HUES48 (cell line): ENCODE data around the gene ZNF777.

Source experiments
- H3K27ac ChIP-seq: one replicate; pipeline ENCODE4 v1.7.0; 2013; ENCODE audit warnings: low read depth, low read length, inconsistent platforms
- H3K27me3 ChIP-seq: 2 replicates; pipeline ENCODE4 v1.6.1; 2013; ENCODE audit warnings: mild to moderate bottlenecking, low read length; ENCODE audit not compliant: control insufficient read depth, insufficient read depth
- H3K36me3 ChIP-seq: 2 replicates; pipeline ENCODE4 v1.6.1; 2013; ENCODE audit warnings: low read length; ENCODE audit not compliant: control insufficient read depth, insufficient read depth
- H3K4me1 ChIP-seq: 2 replicates; pipeline ENCODE4 v1.6.1; 2013; ENCODE audit warnings: mild to moderate bottlenecking, low read length; ENCODE audit not compliant: control insufficient read depth, insufficient read depth
- H3K4me3 ChIP-seq: 2 replicates; pipeline ENCODE4 v1.5.1; 2013; ENCODE audit warnings: mild to moderate bottlenecking, low read depth, low read length
- H3K9ac ChIP-seq: 2 replicates; pipeline ENCODE4 v1.6.1; 2013; ENCODE audit warnings: mild to moderate bottlenecking, low read depth, low read length, moderate library complexity
- H3K9me3 ChIP-seq: 2 replicates; pipeline ENCODE4 v1.6.1; 2013; ENCODE audit warnings: low read length; ENCODE audit not compliant: control insufficient read depth, insufficient read depth

Gene ZNF777

DNA sequence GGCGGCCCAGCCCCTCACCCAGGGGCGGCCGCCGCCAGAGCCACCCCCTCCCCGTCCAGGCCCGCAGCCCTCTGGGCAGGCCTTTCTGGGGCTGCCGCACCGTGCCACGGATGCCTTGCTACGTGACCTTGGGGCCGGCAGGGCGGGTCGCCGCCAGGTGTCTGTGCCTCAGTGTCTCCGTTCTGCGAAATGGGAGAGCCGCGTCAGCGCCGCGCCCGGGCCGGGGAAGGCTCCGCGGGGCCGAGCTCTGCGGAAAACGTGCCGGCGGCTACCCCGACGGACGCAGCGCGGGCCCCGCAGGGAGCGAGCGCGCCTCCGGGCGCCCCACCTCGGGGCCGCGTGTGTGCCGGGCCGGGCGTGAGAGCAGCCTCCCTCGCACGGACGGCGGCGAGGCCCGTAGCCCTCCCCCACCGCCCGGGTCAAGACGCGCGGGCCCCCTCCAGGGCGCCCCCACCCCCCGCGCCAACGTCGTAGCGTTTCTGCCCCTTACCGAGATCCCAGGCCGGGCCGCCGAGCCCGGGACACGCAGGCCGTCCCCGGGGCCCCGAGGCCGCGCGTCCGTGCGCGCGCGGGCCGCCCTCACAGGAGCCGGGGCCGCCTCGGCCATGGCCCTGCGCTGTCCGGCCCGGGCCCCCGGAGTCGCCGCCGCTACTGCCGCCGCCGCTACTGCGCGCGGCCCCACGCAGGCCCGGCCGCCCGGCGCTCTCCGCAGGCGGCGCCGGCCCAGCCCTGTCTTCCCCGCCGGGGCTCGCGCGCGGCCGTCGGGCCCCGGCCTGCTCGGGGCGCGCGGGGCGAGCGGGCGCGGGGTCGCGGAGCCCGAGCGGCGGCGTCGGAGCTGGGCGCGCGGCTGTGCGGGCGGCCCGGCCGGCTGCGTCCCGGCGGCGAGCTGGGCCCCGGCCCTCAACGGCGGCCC is 1.1 kb downstream of the ZNF777 start:
- peaks cover 39% of the 10 kb centered on the region for H3K27me3 ChIP-seq
- H3K4me3 ChIP-seq, result peak overlapping the region; percentile 76; the same call in 1 of the 2 replicates
- H3K9ac ChIP-seq, result no peak overlapping the region
- H3K27ac ChIP-seq, result no peak overlapping the region
- H3K36me3 ChIP-seq, result peaks cover 9% of the 10 kb centered on the region
- H3K9me3 ChIP-seq, result no peaks in the 10 kb centered on the region
- no peaks in the 10 kb centered on the region for H3K4me1 ChIP-seq

DNA sequence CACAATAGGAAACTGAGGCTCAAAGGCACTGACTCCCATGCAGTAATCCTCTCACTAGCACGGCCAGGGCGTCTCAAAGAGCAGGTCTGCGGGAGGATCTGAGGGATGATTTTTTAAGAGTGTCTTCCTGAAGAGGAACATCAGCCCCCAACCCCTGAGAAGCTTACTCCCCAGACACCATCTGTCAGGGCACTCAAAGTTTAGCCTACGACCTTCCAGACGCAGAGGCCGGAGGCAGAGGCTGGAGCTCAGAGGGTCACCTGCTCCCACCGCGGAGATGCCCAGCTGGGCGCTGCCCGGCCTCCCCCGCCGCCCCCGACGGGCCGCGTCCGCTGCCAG is 1.7 kb downstream of the ZNF777 start:
- Histone ChIP-seq H3K9me3 (no peaks in the 10 kb centered on the region), H3K4me1 (no peaks in the 10 kb centered on the region), H3K27me3 (peaks cover 39% of the 10 kb centered on the region), H3K27ac (no peak overlapping the region), H3K36me3 (peaks cover 15% of the 10 kb centered on the region), H3K4me3 (peak overlapping the region; percentile 60; the same call in 1 of the 2 replicates), H3K9ac (no peak overlapping the region)

DNA sequence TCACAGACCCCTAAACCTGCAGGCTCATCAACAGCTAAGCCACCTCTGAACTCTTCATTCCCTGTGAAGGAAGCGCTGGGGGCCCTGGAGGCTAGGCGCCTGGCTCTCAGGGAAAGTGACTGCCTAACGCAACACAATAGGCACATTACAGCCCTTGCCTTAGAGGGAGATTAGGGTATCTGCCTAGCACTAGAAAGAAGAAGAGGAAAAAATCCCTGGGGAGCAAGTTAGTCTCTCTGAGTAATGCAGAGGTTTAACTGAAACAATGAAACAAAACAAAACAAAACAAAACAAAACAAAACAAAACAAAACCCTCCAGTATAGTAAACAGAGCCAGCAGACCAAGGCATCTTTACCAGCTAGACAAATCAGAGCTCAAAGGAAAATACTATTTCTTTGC is 2.6 kb downstream of the ZNF777 start:
- Histone ChIP-seq H3K36me3 (peaks cover 24% of the 10 kb centered on the region), H3K9me3 (no peaks in the 10 kb centered on the region), H3K4me3 (no peak overlapping the region), H3K4me1 (no peaks in the 10 kb centered on the region), H3K27me3 (peaks cover 39% of the 10 kb centered on the region), H3K9ac (no peak overlapping the region), H3K27ac (no peak overlapping the region)

GRCh38 chr7:149457766-149458165 is 3.1 kb downstream of the ZNF777 start:
- Histone ChIP-seq H3K36me3 (peaks cover 27% of the 10 kb centered on the region), H3K9me3 (no peaks in the 10 kb centered on the region), H3K27ac (no peak overlapping the region), H3K27me3 (peaks cover 36% of the 10 kb centered on the region), H3K4me1 (no peaks in the 10 kb centered on the region), H3K4me3 (no peak overlapping the region), H3K9ac (no peak overlapping the region)

DNA sequence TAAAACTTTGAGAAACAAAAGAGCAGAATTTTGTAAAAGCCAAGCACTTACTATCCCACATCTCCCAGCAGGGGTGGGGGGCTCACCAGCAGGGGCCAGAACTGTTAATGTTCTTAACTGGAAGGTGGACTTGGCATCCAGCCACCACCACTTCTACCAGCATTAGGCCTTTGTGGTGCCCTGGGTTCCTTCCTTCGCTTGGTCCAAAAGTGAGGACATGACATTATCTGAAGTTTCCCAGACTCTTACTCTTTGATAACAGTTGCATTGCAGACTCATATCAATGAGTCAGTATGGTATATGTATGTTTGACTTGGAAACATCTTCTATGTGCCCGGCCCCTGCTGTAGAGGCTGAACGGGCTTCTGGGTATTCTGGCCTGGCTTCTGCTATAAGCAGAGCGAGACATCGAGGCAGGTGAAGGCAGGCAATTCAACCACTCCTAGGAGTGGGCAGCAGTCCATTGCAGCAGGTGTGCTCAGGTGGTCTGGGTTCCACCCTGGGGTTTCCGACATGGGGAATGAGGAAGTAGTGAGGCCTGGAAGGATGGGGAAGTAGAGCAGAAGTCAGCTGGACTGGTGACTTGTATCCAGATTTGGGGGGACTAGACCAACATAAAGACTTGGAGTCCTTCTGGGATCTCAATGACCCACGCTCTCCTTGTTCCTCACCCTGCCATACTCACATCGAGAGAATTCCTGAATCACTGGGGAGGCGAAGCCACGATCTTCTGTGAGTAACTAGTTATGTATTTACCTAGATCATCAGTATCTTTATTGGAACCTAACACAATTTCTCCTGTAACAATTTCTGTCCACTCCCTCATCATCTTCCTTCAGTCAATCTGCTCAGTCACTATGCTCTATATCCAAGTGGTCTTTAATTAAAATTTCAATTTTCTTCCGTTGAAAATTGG is 4.1 kb downstream of the ZNF777 start:
- Histone ChIP-seq H3K36me3 (peaks cover 30% of the 10 kb centered on the region), H3K4me3 (no peak overlapping the region)

GRCh38 chr7:149455175-149455950 is 5.5 kb downstream of the ZNF777 start:
- no peak overlapping the region for H3K4me3 ChIP-seq
- H3K36me3 ChIP-seq, result peaks cover 37% of the 10 kb centered on the region
- peaks cover 17% of the 10 kb centered on the region for H3K27me3 ChIP-seq
- no peaks in the 10 kb centered on the region for H3K9me3 ChIP-seq
- no peaks in the 10 kb centered on the region for H3K4me1 ChIP-seq
- no peak overlapping the region for H3K9ac ChIP-seq
- H3K27ac ChIP-seq, result no peak overlapping the region

More for the DNA sequence above, 4.1 kb downstream of the ZNF777 start:
- H3K27ac ChIP-seq, result no peak overlapping the region
- no peaks in the 10 kb centered on the region for H3K4me1 ChIP-seq
- H3K9me3 ChIP-seq, result no peaks in the 10 kb centered on the region
- H3K27me3 ChIP-seq, result peaks cover 26% of the 10 kb centered on the region
- H3K9ac ChIP-seq, result no peak overlapping the region

GRCh38 chr7:149454750-149455149 is 6.1 kb downstream of the ZNF777 start:
- Histone ChIP-seq H3K27ac (no peak overlapping the region), H3K9me3 (no peaks in the 10 kb centered on the region), H3K36me3 (peaks cover 43% of the 10 kb centered on the region)

DNA sequence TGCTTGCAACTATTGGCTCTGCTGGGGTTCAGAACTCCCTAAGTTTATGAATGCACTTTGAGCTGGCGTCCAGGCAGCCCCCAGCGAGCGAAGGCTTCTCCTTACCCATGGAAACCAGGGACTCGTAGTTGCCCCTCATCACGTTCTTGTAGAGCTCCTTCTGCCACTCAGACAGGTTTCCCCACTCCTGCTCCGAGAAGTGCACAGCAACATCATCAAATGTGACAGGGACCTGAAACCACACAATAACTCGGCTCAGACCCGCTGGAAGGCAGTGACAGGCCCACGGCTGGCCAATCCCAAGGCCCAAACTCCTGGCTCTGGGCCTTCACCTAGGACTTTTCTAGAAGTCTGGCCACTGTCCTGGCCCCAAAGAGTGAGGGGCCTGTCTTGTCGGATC is 6.9 kb downstream of the ZNF777 start:
- no peak overlapping the region for H3K4me3 ChIP-seq
- peaks cover 8% of the 10 kb centered on the region for H3K27me3 ChIP-seq
- peaks cover 50% of the 10 kb centered on the region for H3K36me3 ChIP-seq
- H3K9ac ChIP-seq, result no peak overlapping the region
- H3K4me1 ChIP-seq, result no peaks in the 10 kb centered on the region
- no peaks in the 10 kb centered on the region for H3K9me3 ChIP-seq
- no peak overlapping the region for H3K27ac ChIP-seq

More at GRCh38 chr7:149454750-149455149, 6.1 kb downstream of the ZNF777 start:
- Histone ChIP-seq H3K4me1 (no peaks in the 10 kb centered on the region), H3K27me3 (peaks cover 15% of the 10 kb centered on the region), H3K9ac (no peak overlapping the region), H3K4me3 (no peak overlapping the region)

DNA sequence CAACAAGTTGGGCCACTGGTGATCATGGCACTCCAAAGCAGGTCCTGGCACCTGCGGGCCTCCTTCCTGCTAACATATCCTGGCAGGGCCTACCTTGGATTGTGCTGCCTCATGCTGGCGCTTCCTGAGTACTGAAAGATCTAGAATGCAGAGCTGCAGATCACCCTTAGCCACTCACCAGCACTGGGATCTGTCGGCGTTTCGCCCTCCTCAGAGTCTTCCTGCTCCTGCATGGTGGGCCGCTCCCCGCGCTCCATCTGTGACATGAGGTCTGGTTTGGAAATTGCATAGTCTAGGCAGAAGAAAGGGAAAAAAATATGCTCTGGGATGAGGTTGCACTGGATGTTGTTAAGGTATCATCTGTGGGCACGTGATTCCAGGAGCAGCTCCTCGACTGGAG is 10.0 kb downstream of the ZNF777 start:
- no peaks in the 10 kb centered on the region for H3K27me3 ChIP-seq
- no peak overlapping the region for H3K9ac ChIP-seq
- no peak overlapping the region for H3K4me3 ChIP-seq
- H3K27ac ChIP-seq, result no peak overlapping the region
- peaks cover 62% of the 10 kb centered on the region for H3K36me3 ChIP-seq
- no peaks in the 10 kb centered on the region for H3K4me1 ChIP-seq
- H3K9me3 ChIP-seq, result no peaks in the 10 kb centered on the region

DNA sequence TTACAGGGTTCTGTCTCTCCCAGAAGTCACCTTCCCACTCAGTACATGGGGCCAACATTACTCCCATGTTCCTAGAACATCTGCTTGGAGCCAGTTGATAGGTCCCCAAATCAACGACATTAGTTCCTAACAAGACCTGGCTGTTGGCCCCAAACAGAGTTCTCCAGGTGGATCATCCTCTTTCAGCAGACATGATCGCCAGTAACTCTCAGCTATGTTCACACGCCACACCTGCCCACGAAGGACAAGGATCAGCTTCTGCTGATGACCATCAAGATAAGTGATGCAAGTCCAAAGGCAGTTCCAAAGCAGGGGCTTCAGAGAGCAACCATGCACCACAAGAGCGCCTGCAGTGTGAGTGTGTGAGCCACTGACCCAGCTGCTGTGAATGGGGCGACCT is 11.0 kb downstream of the ZNF777 start:
- H3K36me3 ChIP-seq, result peaks cover 56% of the 10 kb centered on the region
- no peaks in the 10 kb centered on the region for H3K4me1 ChIP-seq
- H3K27ac ChIP-seq, result no peak overlapping the region
- no peak overlapping the region for H3K4me3 ChIP-seq
- no peak overlapping the region for H3K9ac ChIP-seq
- no peaks in the 10 kb centered on the region for H3K27me3 ChIP-seq
- H3K9me3 ChIP-seq, result no peaks in the 10 kb centered on the region
